A673 (cell line): ENCODE data around the gene TNS3.

Experiments
- CTCF ChIP-seq: fragments of 300-800, 200-600 bp; sonication (generic); conservative IDR thresholded peaks from 2 replicates; pipeline ENCODE4 v1.5.1; 2017; ENCODE audit warnings: low read depth, mild to moderate bottlenecking, antibody characterized with exemption, low read length, moderate library complexity, mixed read lengths
- EZH2 ChIP-seq: fragments of 200-600 bp; sonication (generic); IDR thresholded peaks from 2 replicates; pipeline ENCODE4 v1.6.1; 2017; ENCODE audit warnings: borderline replicate concordance, low read depth, mild to moderate bottlenecking, mixed read lengths, antibody characterized with exemption, low read length; ENCODE audit not compliant: poor library complexity, severe bottlenecking

GRCh38 chr7:47588704-47589225 lies 6.9 kb upstream of the TNS3 start:
- TF ChIP-seq CTCF: no peak
- TF ChIP-seq EZH2: no peak
